Measurements from ENCODE around the gene APOL3. TPM values are rescaled to one million over a fixed set of nuclear protein-coding genes. Genes with fewer than 3 reads are reported as not detected.
"Not testable (repeated sequence)": the region's sequence is repeated elsewhere in the genome, so short reads cannot be mapped to it uniquely, and the experiment has no call there.

APOL3 gene
- polyA plus RNA-seq, 1 experiment, result 4.2 TPM

DNA sequence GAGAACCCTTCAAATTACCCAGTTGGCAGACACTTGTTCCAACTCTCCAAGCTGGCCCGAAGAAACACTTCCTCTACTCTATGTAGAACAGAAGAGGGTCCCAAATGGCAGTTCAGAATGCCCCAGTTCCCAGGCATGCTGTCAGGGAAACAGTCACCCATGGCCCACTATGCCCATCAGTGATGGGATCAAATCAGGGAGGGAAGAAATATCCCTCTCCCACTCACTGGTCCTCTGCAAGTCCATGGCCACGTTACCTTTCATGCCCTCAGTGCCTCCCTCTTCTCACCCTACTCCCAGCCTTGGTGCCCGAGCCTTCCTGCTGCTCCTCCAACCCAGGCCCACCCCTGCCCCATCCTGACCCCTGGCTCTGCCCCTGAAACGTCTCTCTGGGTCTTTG lies 16.6 kb downstream of the APOL3 start:
- Histone ChIP-seq H3K4me3 (ENCODE audit: low read depth, low read length) (no peak overlapping the region), H3K27ac (ENCODE audit: low read depth, low read length) (no peak overlapping the region), H3K9me3 (ENCODE audit: control insufficient read depth, insufficient read depth, low read length) (no peaks in the 10 kb centered on the region), H3K27me3 (ENCODE audit: control insufficient read depth, insufficient read depth, low read length) (peaks cover 18% of the 10 kb centered on the region)
- TF ChIP-seq, protein P1, sequence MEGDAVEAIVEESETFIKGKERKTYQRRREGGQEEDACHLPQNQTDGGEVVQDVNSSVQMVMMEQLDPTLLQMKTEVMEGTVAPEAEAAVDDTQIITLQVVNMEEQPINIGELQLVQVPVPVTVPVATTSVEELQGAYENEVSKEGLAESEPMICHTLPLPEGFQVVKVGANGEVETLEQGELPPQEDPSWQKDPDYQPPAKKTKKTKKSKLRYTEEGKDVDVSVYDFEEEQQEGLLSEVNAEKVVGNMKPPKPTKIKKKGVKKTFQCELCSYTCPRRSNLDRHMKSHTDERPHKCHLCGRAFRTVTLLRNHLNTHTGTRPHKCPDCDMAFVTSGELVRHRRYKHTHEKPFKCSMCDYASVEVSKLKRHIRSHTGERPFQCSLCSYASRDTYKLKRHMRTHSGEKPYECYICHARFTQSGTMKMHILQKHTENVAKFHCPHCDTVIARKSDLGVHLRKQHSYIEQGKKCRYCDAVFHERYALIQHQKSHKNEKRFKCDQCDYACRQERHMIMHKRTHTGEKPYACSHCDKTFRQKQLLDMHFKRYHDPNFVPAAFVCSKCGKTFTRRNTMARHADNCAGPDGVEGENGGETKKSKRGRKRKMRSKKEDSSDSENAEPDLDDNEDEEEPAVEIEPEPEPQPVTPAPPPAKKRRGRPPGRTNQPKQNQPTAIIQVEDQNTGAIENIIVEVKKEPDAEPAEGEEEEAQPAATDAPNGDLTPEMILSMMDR (IDR thresholded peaks at IDR 0.05; ENCODE audit: low read depth, low read length), result no peak
- DNase-seq (ENCODE audit: low read depth, low spot score), result no peak
- CTCF ChIA-PET, result interaction anchor here (1.6 to 5.3 kb wide), 3 partner anchors 19 to 343 kb away, joined by 8 to 74 read pairs (median 28); no protein-coding TSS in a partner anchor
- POLR2A ChIA-PET, result no interaction called here

DNA sequence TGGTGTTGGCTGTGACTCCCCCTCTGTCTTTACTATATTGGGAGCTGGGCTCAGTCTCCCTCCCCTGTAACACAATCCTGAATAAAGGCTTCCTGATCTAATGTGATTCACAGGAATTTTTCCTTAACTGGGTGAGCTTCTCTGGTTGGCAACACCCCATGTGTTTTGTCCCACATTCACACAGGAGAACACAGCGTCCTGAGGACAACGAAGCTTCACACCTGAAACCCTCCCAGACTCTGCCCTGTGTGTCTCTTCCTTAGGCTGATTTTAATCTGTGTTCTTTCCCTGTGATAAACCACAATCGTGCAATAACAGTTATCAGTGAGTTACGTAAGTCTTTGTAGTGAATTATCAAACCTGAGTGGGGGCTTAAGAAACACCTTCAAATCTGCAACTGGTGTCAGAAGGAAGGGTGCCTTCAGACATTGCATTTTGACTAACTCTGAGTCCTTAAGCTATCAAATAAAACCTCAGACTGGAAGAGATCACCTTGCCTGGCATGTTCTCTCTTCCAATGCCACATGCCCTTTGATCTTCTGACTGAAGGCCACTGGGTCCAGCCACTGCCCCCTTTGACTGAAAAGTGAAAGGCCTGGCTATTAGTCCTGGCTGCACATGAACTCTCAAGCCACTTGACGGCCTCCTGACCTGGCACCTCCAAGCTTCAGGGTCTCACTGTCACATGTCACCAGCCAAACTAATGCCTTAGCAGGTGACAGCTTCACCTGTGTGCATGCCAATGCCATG lies 17.3 kb downstream of the APOL3 start:
- H3K4me3 ChIP-seq (ENCODE audit: low read depth, low read length), result no peak overlapping the region
- CTCF ChIA-PET, result interaction anchor here (4.3 to 5.3 kb wide), 2 partner anchors 36 to 343 kb away, joined by 28 to 74 read pairs; no protein-coding TSS in a partner anchor
- POLR2A ChIA-PET, result no interaction called here
- H3K27ac ChIP-seq (ENCODE audit: low read depth, low read length), result no peak overlapping the region
- DNase-seq (ENCODE audit: low read depth, low spot score), result no peak
- H3K9me3 ChIP-seq (ENCODE audit: control insufficient read depth, insufficient read depth, low read length), result no peaks in the 10 kb centered on the region
- H3K27me3 ChIP-seq (ENCODE audit: control insufficient read depth, insufficient read depth, low read length), result peaks cover 18% of the 10 kb centered on the region
- TF ChIP-seq, protein P1 (IDR thresholded peaks at IDR 0.05; ENCODE audit: low read depth, low read length), result no peak

GRCh38 chr22:36141481-36141880 lies 19.1 kb downstream of the APOL3 start:
- CTCF ChIA-PET, result interaction anchor here (1.2 to 5.3 kb wide), 4 partner anchors 17 to 345 kb away, joined by 3 to 74 read pairs (median 16); no protein-coding TSS in a partner anchor
- no peak for DNase-seq (ENCODE audit: low read depth, low spot score)
- POLR2A ChIA-PET, result interaction anchor here (0.6 kb wide), 1 partner anchor 342 kb away, joined by 8 read pairs; no protein-coding TSS in a partner anchor
- no peak overlapping the region for H3K4me3 ChIP-seq (ENCODE audit: low read depth, low read length)
- TF ChIP-seq, protein P1 (IDR thresholded peaks at IDR 0.05; ENCODE audit: low read depth, low read length), result no peak
- peaks cover 18% of the 10 kb centered on the region for H3K27me3 ChIP-seq (ENCODE audit: control insufficient read depth, insufficient read depth, low read length)
- no peaks in the 10 kb centered on the region for H3K9me3 ChIP-seq (ENCODE audit: control insufficient read depth, insufficient read depth, low read length)
- H3K27ac ChIP-seq (ENCODE audit: low read depth, low read length), result no peak overlapping the region

GRCh38 chr22:36138709-36139108 lies 21.8 kb downstream of the APOL3 start:
- H3K27ac ChIP-seq (ENCODE audit: low read depth, low read length); CTCF ChIA-PET; DNase-seq (ENCODE audit: low read depth, low spot score); H3K4me3 ChIP-seq (ENCODE audit: low read depth, low read length); H3K9me3 ChIP-seq (ENCODE audit: control insufficient read depth, insufficient read depth, low read length); POLR2A ChIA-PET: not testable (repeated sequence)
- peaks cover 23% of the 10 kb centered on the region for H3K27me3 ChIP-seq (ENCODE audit: control insufficient read depth, insufficient read depth, low read length)

DNA sequence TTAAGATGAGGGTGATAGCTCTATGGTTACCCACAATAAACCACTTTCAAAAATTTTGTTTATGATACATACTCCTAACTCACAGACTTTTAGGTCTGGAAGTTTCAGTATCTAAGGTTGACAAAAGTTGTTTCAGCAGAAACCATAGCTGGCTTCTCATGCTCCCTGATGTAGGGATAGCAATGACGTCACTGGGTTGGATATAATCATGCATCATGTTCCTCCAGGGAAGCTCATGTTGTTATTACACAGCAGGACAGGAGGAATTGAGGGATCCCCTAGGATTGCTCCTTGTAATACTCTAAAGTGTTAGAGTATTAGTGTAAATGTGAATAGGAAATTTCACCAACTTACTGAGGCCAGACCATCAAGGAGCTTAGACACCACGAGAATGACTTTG lies 23.6 kb downstream of the APOL3 start:
- H3K9me3 ChIP-seq (ENCODE audit: control insufficient read depth, insufficient read depth, low read length), result no peaks in the 10 kb centered on the region
- POLR2A ChIA-PET, result no interaction called here
- no peak for DNase-seq (ENCODE audit: low read depth, low spot score)
- no peak overlapping the region for H3K27ac ChIP-seq (ENCODE audit: low read depth, low read length)
- peaks cover 26% of the 10 kb centered on the region for H3K27me3 ChIP-seq (ENCODE audit: control insufficient read depth, insufficient read depth, low read length)
- no peak overlapping the region for H3K4me3 ChIP-seq (ENCODE audit: low read depth, low read length)
- TF ChIP-seq, protein P1 (IDR thresholded peaks at IDR 0.05; ENCODE audit: low read depth, low read length), result no peak
- CTCF ChIA-PET, result interaction anchor here (0.9 to 1.8 kb wide), 8 partner anchors 8 to 350 kb away, joined by 3 to 6 read pairs (median 4); partner anchors contain the start of gene APOL2
